ENCODE results near the gene PTCD1. TPM values are rescaled to one million over a fixed set of nuclear protein-coding genes. Genes with fewer than 3 reads are reported as not detected.

PTCD1 gene
- total and polyA plus RNA-seq, 2 donors (not counting 1 experiment from before 2014, with no cell fraction given), result 2.3 to 8.1 TPM

DNA sequence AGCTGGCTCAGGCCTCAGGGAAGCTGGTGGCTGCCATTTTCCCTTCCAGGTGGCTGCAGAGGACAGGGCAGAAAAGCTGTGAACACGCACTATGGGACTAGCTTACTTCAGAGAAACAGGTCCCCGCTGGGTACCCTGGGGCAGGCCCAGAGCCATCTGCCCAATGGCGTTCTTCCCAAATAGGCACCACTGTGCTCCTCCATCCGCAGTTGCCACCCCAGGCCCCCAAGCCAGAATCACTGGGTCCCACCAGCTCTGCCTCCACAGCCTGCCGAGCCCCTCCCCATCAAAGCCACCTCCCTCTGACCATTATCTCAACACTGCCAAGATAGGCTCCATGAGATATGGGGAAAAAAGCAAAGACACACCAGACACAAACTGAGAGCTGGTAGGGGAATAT, 18.4 kb downstream of the PTCD1 start:
- H3K4me3 ChIP-seq (replicated peaks in 1 of 4; ENCODE audit: control extremely low read depth in 1 of 4, insufficient read depth in 1 of 4, low read depth in 3 of 4, low read length in 4 of 4), result no peak overlapping the region
- no peaks in the 10 kb centered on the region for H3K27me3 ChIP-seq (ENCODE audit: control insufficient read depth, insufficient read depth, low read length)
- no peak overlapping the region for H3K27ac ChIP-seq (ENCODE audit: insufficient read depth, low read length)
- H3K9ac ChIP-seq (ENCODE audit: insufficient read depth, low read length), result no peak overlapping the region
- no peaks in the 10 kb centered on the region for H3K9me3 ChIP-seq (ENCODE audit: control insufficient read depth, insufficient read depth, low read depth, low read length)
- H4K20me1 ChIP-seq (ENCODE audit: control insufficient read depth, extremely low read depth, insufficient read depth, low read length), result no peaks in the 10 kb centered on the region
- H3K4me2 ChIP-seq (ENCODE audit: extremely low read depth, insufficient read depth, low read length), result no peak overlapping the region
- TF ChIP-seq, protein P1, sequence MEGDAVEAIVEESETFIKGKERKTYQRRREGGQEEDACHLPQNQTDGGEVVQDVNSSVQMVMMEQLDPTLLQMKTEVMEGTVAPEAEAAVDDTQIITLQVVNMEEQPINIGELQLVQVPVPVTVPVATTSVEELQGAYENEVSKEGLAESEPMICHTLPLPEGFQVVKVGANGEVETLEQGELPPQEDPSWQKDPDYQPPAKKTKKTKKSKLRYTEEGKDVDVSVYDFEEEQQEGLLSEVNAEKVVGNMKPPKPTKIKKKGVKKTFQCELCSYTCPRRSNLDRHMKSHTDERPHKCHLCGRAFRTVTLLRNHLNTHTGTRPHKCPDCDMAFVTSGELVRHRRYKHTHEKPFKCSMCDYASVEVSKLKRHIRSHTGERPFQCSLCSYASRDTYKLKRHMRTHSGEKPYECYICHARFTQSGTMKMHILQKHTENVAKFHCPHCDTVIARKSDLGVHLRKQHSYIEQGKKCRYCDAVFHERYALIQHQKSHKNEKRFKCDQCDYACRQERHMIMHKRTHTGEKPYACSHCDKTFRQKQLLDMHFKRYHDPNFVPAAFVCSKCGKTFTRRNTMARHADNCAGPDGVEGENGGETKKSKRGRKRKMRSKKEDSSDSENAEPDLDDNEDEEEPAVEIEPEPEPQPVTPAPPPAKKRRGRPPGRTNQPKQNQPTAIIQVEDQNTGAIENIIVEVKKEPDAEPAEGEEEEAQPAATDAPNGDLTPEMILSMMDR (conservative IDR thresholded peaks at IDR 0.05 in 1 of 2, IDR thresholded peaks at IDR 0.05 in 1 of 2; ENCODE audit: low read depth in 1 of 2, low read length in 2 of 2), result no peak
- TF ChIP-seq EZH2 (IDR thresholded peaks at IDR 0.05; ENCODE audit: low read length, missing control alignments), result no peak
- H3K4me1 ChIP-seq (ENCODE audit: control insufficient read depth, extremely low read depth, insufficient read depth, low read length), result no peaks in the 10 kb centered on the region
- DNase-seq (ENCODE audit: low read depth in 2 of 2), result no peak
- peaks cover 38% of the 10 kb centered on the region for H3K36me3 ChIP-seq (ENCODE audit: control insufficient read depth, insufficient read depth, low read length)
- H3K79me2 ChIP-seq (ENCODE audit: control insufficient read depth, insufficient read depth, low read length), result peaks cover 2% of the 10 kb centered on the region
- no peak overlapping the region for H2AFZ ChIP-seq (ENCODE audit: low read length)

DNA sequence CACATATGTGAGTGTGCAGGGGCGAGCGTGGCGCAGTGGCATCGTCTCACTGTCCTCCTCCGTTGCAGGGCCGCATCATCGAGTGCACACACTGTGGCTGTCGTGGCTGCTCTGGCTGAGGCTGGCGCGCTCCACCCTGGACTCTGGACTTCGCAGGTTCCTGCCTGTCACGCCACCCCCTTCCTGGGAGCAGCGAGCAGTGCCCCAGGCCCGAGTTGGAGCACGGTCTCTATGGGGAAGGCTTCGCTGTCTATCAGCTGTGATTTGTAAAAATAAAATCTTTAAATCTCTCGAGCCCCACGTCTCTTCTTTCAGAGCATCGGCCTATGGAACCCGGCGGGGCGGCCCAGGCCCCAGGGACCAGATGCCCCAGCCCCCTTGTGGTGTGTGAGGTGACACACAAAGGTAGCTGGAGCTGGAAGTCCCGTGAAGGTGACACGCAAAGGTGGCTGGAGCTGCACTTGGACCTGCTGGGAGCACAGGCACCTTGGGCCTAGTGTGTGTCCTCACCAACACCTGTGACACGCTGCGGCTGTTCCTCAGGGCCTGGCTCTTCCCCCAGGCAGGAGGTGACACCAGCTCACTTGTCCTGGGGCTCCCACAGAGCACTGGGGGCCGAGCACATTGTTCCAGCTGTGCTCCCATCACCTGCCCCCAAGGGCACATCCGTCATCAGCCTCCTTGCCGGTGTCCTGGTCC, 19.1 kb downstream of the PTCD1 start:
- H3K36me3 ChIP-seq (ENCODE audit: control insufficient read depth, insufficient read depth, low read length), result peaks cover 31% of the 10 kb centered on the region
- H3K27ac ChIP-seq (ENCODE audit: insufficient read depth, low read length), result no peak overlapping the region
- H3K4me1 ChIP-seq (ENCODE audit: control insufficient read depth, extremely low read depth, insufficient read depth, low read length), result no peaks in the 10 kb centered on the region
- no peak for DNase-seq (ENCODE audit: low read depth in 2 of 2)
- H3K9ac ChIP-seq (ENCODE audit: insufficient read depth, low read length), result no peak overlapping the region
- H3K4me2 ChIP-seq (ENCODE audit: extremely low read depth, insufficient read depth, low read length), result no peak overlapping the region
- H3K27me3 ChIP-seq (ENCODE audit: control insufficient read depth, insufficient read depth, low read length), result no peaks in the 10 kb centered on the region
- H3K4me3 ChIP-seq (replicated peaks in 1 of 4; ENCODE audit: control extremely low read depth in 1 of 4, insufficient read depth in 1 of 4, low read depth in 3 of 4, low read length in 4 of 4), result no peak overlapping the region
- H3K79me2 ChIP-seq (ENCODE audit: control insufficient read depth, insufficient read depth, low read length), result peaks cover 2% of the 10 kb centered on the region
- H2AFZ ChIP-seq (ENCODE audit: low read length), result no peak overlapping the region
- H4K20me1 ChIP-seq (ENCODE audit: control insufficient read depth, extremely low read depth, insufficient read depth, low read length), result no peaks in the 10 kb centered on the region
- TF ChIP-seq, protein P1 (conservative IDR thresholded peaks at IDR 0.05 in 1 of 2, IDR thresholded peaks at IDR 0.05 in 1 of 2; ENCODE audit: low read depth in 1 of 2, low read length in 2 of 2), result no peak
- TF ChIP-seq EZH2 (IDR thresholded peaks at IDR 0.05; ENCODE audit: low read length, missing control alignments), result no peak
- no peaks in the 10 kb centered on the region for H3K9me3 ChIP-seq (ENCODE audit: control insufficient read depth, insufficient read depth, low read depth, low read length)

DNA sequence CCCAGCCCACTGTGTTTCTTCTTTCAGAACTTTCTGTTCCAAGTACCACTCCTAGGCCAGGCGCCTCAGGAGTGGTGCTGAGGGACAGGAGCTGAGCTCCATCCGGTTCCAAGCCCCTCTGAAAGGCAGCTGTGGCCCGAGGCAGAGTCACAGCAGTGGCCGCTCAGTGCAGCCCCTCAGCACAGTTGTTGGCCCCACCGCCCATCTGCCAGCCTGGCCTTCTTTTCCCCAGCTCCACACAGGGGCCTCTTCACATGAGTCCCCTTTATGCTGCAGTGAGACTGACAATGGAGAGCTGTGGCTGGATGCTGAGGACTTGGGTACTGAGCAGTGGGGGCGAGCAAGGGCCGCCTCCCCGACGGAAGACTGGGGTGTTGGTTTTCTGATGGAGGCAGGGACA, 20.3 kb downstream of the PTCD1 start:
- TF ChIP-seq EZH2 (IDR thresholded peaks at IDR 0.05; ENCODE audit: low read length, missing control alignments), result no peak
- TF ChIP-seq, protein P1 (conservative IDR thresholded peaks at IDR 0.05 in 1 of 2, IDR thresholded peaks at IDR 0.05 in 1 of 2; ENCODE audit: low read depth in 1 of 2, low read length in 2 of 2), result no peak
- no peaks in the 10 kb centered on the region for H3K9me3 ChIP-seq (ENCODE audit: control insufficient read depth, insufficient read depth, low read depth, low read length)
- no peaks in the 10 kb centered on the region for H4K20me1 ChIP-seq (ENCODE audit: control insufficient read depth, extremely low read depth, insufficient read depth, low read length)
- no peak overlapping the region for H3K9ac ChIP-seq (ENCODE audit: insufficient read depth, low read length)
- no peaks in the 10 kb centered on the region for H3K27me3 ChIP-seq (ENCODE audit: control insufficient read depth, insufficient read depth, low read length)
- H3K79me2 ChIP-seq (ENCODE audit: control insufficient read depth, insufficient read depth, low read length), result peaks cover 2% of the 10 kb centered on the region
- H3K4me1 ChIP-seq (ENCODE audit: control insufficient read depth, extremely low read depth, insufficient read depth, low read length), result no peaks in the 10 kb centered on the region
- no peak overlapping the region for H2AFZ ChIP-seq (ENCODE audit: low read length)
- H3K4me3 ChIP-seq (replicated peaks in 1 of 4; ENCODE audit: control extremely low read depth in 1 of 4, insufficient read depth in 1 of 4, low read depth in 3 of 4, low read length in 4 of 4), result no peak overlapping the region
- no peak overlapping the region for H3K4me2 ChIP-seq (ENCODE audit: extremely low read depth, insufficient read depth, low read length)
- no peak overlapping the region for H3K27ac ChIP-seq (ENCODE audit: insufficient read depth, low read length)
- DNase-seq (ENCODE audit: low read depth in 2 of 2), result no peak
- peaks cover 28% of the 10 kb centered on the region for H3K36me3 ChIP-seq (ENCODE audit: control insufficient read depth, insufficient read depth, low read length)

Measured in fibroblast of lung (primary cell).